SU-DHL-6 (cell line): Measurements from ENCODE around the gene RGS7.

ENCODE experiments used
- CTCF ChIP-seq: fragments of 200-600 bp; sonication (generic); IDR thresholded peaks from one replicate; pipeline ENCODE4 v1.5.1; 2017; ENCODE audit warnings: antibody characterized with exemption, mild to moderate bottlenecking, low read length, moderate library complexity; ENCODE audit not compliant: insufficient read depth, poor library complexity, severe bottlenecking
- EZH2phosphoT487 ChIP-seq: fragments of 200-600 bp; sonication (generic), shearing (Covaris generic); conservative IDR thresholded peaks from 2 replicates; pipeline ENCODE4 v1.6.1; 2018; ENCODE audit warnings: mild to moderate bottlenecking, antibody characterized with exemption, low read length, moderate library complexity, mixed read lengths

DNA sequence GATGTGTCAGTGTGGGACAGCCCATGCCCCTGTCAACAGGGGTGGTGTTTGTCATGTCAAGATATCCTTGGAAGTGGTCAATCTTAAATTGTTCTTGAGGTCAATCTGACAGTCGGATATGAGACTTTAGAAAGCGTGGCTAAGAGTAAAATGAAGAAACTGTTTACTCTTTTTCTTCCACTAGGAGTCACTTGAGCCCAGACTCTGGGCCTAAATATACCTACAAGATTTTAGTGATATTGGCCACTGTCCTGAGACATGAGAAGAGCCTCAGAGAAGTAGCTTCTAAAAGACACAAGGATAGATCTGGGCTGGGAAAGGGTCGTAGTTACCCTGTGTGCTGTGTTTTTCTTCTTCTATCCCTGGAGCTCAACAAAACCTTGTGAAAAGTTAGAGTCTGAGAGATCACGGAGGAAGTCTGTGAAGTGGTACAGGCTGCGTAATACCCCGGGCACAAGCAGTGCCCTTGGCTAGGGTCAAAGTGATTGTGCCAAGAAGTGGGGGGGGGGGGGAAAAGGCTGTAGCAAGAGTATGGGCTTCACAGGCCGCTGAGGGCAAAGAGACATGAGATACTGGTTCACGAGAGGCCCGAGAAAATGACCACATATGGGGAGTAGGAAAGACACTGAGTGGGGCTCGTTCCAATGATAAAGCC, 389.8 kb downstream of the RGS7 start:
- TF ChIP-seq CTCF = no peak
- TF ChIP-seq EZH2phosphoT487 = no peak
